Liver (tissue), 9 donors: ENCODE results near the gene GALNT10. TPM values are rescaled to one million over a fixed set of nuclear protein-coding genes. Genes with fewer than 3 reads are reported as not detected.

Experiments
- DNase-seq: peaks from one replicate; pipeline ENCODE4 v3.0.0-alpha.2; 2017; ENCODE audit warnings: low spot score
- H3K27ac ChIP-seq, 2 donors: one replicate each; pipeline ENCODE4 v1.7.0; 2013; ENCODE audit warnings: inconsistent platforms in 2 of 2, low read length in 2 of 2, control low read depth in 1 of 2, low read depth in 1 of 2, mild to moderate bottlenecking in 1 of 2
- H3K27me3 ChIP-seq, 4 donors: one replicate each; pipeline versions ENCODE4 v1.6.1 to v1.7.0; 2013; ENCODE audit warnings: low read length in 3 of 4, inconsistent platforms in 1 of 4, mild to moderate bottlenecking in 1 of 4, moderate library complexity in 1 of 4; ENCODE audit not compliant: control insufficient read depth in 4 of 4, insufficient read depth in 4 of 4
- H3K36me3 ChIP-seq, 4 donors: one replicate each; pipeline versions ENCODE4 v1.6.1 to v1.7.0; 2013; ENCODE audit warnings: low read length in 3 of 4, mild to moderate bottlenecking in 3 of 4, low read depth in 1 of 4, moderate library complexity in 1 of 4; ENCODE audit not compliant: control insufficient read depth in 4 of 4, insufficient read depth in 3 of 4
- H3K4me1 ChIP-seq, 4 donors: one replicate each; pipeline versions ENCODE4 v1.6.1 to v1.7.0; 2013; ENCODE audit warnings: low read length in 3 of 4, mild to moderate bottlenecking in 3 of 4, moderate library complexity in 1 of 4; ENCODE audit not compliant: control insufficient read depth in 4 of 4, insufficient read depth in 4 of 4
- H3K4me3 ChIP-seq, 3 donors: one replicate each; pipeline versions ENCODE4 v1.6.1 to v1.7.0; 2013; ENCODE audit warnings: low read length in 3 of 3, control low read depth in 1 of 3, low read depth in 1 of 3, mild to moderate bottlenecking in 1 of 3
- H3K9ac ChIP-seq, 2 donors: one replicate each; pipeline ENCODE4 v1.7.0; 2013; ENCODE audit warnings: low read length in 2 of 2, mild to moderate bottlenecking in 2 of 2, moderate library complexity in 2 of 2, control low read depth in 1 of 2, low read depth in 1 of 2
- H3K9me3 ChIP-seq, 4 donors: one replicate each; pipeline versions ENCODE4 v1.6.1 to v1.7.0; 2013; ENCODE audit warnings: low read length in 3 of 4; ENCODE audit not compliant: control insufficient read depth in 4 of 4
- EGR1 ChIP-seq, 2 donors: IDR thresholded peaks; 2 replicates each; pipeline ENCODE4 v1.6.1; 2016 to 2018; ENCODE audit warnings: antibody characterized with exemption in 2 of 2, low read depth in 2 of 2
- FOXA1 ChIP-seq: IDR thresholded peaks from 2 replicates; pipeline ENCODE4 v1.6.1; 2016; ENCODE audit warnings: antibody characterized with exemption
- FOXA2 ChIP-seq: IDR thresholded peaks from 2 replicates; pipeline ENCODE4 v1.6.1; 2016; ENCODE audit warnings: antibody characterized with exemption
- GABPA ChIP-seq, 2 donors: IDR thresholded peaks in 1 of 2; conservative IDR thresholded peaks in 1 of 2; 2 replicates each; pipeline ENCODE4 v1.6.1; 2016; ENCODE audit warnings: antibody characterized with exemption in 2 of 2, mild to moderate bottlenecking in 1 of 2, moderate library complexity in 1 of 2
- HNF4A ChIP-seq, 2 donors: conservative IDR thresholded peaks; 2 replicates each; pipeline ENCODE4 v1.6.1; 2016; ENCODE audit warnings: antibody characterized with exemption in 2 of 2, mild to moderate bottlenecking in 2 of 2
- HNF4G ChIP-seq: IDR thresholded peaks from 2 replicates; pipeline ENCODE4 v1.6.1; 2016; ENCODE audit warnings: antibody characterized with exemption
- JUND ChIP-seq, 2 donors: IDR thresholded peaks; 2 replicates each; pipeline ENCODE4 v1.6.1; 2016; ENCODE audit warnings: antibody characterized with exemption in 2 of 2
- RAD21 ChIP-seq, 2 donors: IDR thresholded peaks; 2 replicates each; pipeline ENCODE4 v1.6.1; 2016; ENCODE audit warnings: antibody characterized with exemption in 2 of 2, mild to moderate bottlenecking in 2 of 2
- RXRA ChIP-seq, 2 donors: IDR thresholded peaks; 2 replicates each; pipeline ENCODE4 v1.6.1; 2017 to 2018; ENCODE audit warnings: antibody characterized with exemption in 2 of 2, mild to moderate bottlenecking in 1 of 2
- SP1 ChIP-seq: IDR thresholded peaks from 2 replicates; pipeline ENCODE4 v1.6.1; 2018; ENCODE audit warnings: antibody characterized with exemption, mild to moderate bottlenecking
- TAF1 ChIP-seq: conservative IDR thresholded peaks from 2 replicates; pipeline ENCODE4 v1.6.1; 2016; ENCODE audit warnings: antibody characterized with exemption, mild to moderate bottlenecking
- YY1 ChIP-seq: IDR thresholded peaks from 2 replicates; pipeline ENCODE4 v1.6.1; 2016; ENCODE audit warnings: antibody characterized with exemption, mild to moderate bottlenecking
- WGBS: extraction: QIAGEN DNeasy Blood & Tissue Kit; methylation state at CpG from one replicate; pipeline ENCODE4 v1.1.7; 2013; 5-methylcytosine and 5-hydroxymethylcytosine counted together
- polyA plus RNA-seq, 2 donors: library from polyadenylated mRNA; stranded (reverse) in 1 of 2; unstranded in 1 of 2; fragments of 200-250 nt in 1 of 2; fragments of >200 nt in 1 of 2; fragmentation: Nextera tagmentation in 1 of 2; extraction: Ambion mirVana in 1 of 2; gene quantifications; one replicate each; pipeline versions ENCODE4 v1.2.1 to v1.2.3, GENCODE V29; 2013 to 2015
- total RNA-seq, 2 donors: library from RNA; depleted of rRNA; stranded (reverse); fragments of >200 nt; gene quantifications; one replicate each; pipeline ENCODE4 v1.2.3, GENCODE V29; 2014
- TF ChIP-seq, protein P1 (sequence below): IDR thresholded peaks from 2 replicates; pipeline ENCODE4 v1.6.1; 2016; ENCODE audit warnings: antibody characterized with exemption
- TF ChIP-seq, protein P2 (sequence below): IDR thresholded peaks from 2 replicates; pipeline ENCODE4 v1.6.1; 2016; ENCODE audit warnings: antibody characterized with exemption
- TF ChIP-seq, protein P3 (sequence below): IDR thresholded peaks from 2 replicates; pipeline ENCODE4 v1.6.1; 2016; ENCODE audit warnings: antibody characterized with exemption, mild to moderate bottlenecking
- donor health status: healthy.
- donor health status: healthy.
- donor health status: healthy.
- donor health status: healthy.
- donor health status: healthy.

Gene GALNT10
- total and polyA plus RNA-seq, 4 donors: 1.1 to 17.8 (median 5.3) TPM

DNA sequence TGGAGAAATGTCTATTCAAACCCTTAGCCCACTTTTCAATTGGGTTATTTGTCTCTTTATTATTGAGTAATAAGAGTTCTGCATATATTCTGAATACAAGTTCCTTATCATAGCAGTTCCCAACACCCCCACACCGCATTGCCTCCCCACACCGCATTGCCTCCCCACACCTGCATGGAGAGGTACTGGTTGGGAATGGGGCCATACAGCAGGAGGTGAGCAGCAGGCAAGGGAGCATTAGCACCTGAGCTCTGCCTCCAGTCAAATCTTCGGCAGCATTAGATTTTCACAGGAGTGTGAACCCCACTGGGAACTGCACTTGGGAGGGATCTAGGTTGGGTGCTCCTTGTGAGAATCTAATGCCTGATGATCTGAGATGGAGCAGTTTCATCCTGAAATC, 244.7 kb downstream of the GALNT10 start (continued):
- TF ChIP-seq, protein P1, sequence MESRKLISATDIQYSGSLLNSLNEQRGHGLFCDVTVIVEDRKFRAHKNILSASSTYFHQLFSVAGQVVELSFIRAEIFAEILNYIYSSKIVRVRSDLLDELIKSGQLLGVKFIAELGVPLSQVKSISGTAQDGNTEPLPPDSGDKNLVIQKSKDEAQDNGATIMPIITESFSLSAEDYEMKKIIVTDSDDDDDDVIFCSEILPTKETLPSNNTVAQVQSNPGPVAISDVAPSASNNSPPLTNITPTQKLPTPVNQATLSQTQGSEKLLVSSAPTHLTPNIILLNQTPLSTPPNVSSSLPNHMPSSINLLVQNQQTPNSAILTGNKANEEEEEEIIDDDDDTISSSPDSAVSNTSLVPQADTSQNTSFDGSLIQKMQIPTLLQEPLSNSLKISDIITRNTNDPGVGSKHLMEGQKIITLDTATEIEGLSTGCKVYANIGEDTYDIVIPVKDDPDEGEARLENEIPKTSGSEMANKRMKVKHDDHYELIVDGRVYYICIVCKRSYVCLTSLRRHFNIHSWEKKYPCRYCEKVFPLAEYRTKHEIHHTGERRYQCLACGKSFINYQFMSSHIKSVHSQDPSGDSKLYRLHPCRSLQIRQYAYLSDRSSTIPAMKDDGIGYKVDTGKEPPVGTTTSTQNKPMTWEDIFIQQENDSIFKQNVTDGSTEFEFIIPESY: no peak
- TF ChIP-seq RXRA (IDR thresholded peaks at IDR 0.05): no peak
- no peak for TF ChIP-seq TAF1
- TF ChIP-seq RAD21 (IDR thresholded peaks at IDR 0.05): no peak
- no peak for TF ChIP-seq FOXA2

DNA sequence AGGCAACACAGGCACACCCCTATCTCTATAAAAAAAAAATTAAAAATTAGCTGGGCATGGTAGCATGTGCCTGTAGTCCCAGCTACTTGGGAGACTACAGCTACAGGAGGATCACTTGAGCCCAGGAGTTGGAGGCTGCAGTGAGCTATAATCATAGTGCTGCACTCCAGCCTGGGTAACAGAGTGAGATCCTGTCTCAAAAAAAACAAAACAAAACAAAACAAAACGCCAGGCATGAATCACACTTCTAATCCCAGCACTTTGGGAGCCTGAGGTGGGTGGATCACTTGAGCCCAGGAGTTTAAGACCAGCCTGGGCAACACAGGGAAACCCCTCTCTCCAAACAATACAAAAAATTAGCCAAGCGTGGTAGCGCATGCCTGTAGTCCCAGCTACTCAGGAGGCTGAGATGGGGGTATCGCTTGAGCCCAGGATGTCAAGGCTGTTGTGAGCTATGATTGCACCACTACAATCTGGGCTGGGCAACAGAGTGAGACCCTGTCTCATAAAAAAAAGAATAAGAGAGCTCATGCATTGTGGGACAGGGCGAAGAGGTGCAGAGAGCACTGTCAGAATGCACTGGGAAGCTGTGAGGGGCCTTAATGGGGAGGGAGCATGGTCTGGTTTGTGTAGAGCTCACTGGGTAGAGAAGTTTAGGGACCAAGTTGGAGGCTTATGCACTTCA, 246.9 kb downstream of the GALNT10 start:
- Histone ChIP-seq H3K9ac (no peak overlapping the region), H3K36me3 (peaks cover 6 to 37% (median 14%) of the 10 kb centered on the region in 4 donors), H3K27me3 (no peaks in the 10 kb centered on the region), H3K4me1 (no peaks in the 10 kb centered on the region), H3K27ac (no peak overlapping the region), H3K4me3 (no peak overlapping the region), H3K9me3 (no peaks in the 10 kb centered on the region)
- TF ChIP-seq FOXA1 (no peak), TAF1 (no peak), FOXA2 (no peak)
- TF ChIP-seq, protein P2, sequence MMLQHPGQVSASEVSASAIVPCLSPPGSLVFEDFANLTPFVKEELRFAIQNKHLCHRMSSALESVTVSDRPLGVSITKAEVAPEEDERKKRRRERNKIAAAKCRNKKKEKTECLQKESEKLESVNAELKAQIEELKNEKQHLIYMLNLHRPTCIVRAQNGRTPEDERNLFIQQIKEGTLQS: no peak
- DNase-seq: no peak
- 96% methylated on average over 5 of the region's 5 CpGs for WGBS

DNA sequence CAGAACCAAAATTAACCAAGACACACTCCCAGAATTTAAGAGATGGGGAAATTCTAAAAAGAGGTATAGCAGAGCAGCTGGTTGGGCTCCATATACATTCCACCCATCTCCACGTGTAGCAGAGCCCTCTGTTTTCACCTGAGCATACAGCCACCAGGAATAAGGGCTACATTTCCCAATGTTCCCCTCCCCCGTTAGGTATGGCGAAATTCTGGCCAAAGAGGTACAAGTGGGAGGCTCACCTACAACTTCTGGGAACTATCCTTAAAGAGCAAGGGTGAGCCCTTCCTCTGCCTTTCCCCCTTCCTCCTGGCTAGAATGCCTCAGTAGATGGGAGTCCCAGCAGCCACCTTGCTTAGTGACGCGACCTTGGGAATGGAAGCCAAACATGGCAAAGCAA, 250.0 kb downstream of the GALNT10 start:
- Histone ChIP-seq H3K27me3 (no peaks in the 10 kb centered on the region), H3K9me3 (no peaks in the 10 kb centered on the region), H3K4me3 (no peak overlapping the region), H3K9ac (no peak overlapping the region), H3K4me1 (peaks cover 0 to 7% (median 5%) of the 10 kb centered on the region in 4 donors), H3K36me3 (peaks cover 5 to 37% (median 13%) of the 10 kb centered on the region in 4 donors), H3K27ac (no peak overlapping the region)
- WGBS: 91% methylated on average over 5 of the region's 5 CpGs
- TF ChIP-seq JUND (IDR thresholded peaks at IDR 0.05) (no peak), HNF4G (no peak), SP1 (no peak), RAD21 (IDR thresholded peaks at IDR 0.05) (no peak), EGR1 (IDR thresholded peaks at IDR 0.05; ENCODE audit: low read depth in 2 of 2) (no peak), TAF1 (no peak), GABPA (IDR thresholded peaks at IDR 0.05 in 1 of 2, conservative IDR thresholded peaks at IDR 0.05 in 1 of 2) (no peak), FOXA2 (no peak), RXRA (IDR thresholded peaks at IDR 0.05) (no peak), YY1 (no peak), HNF4A (conservative IDR thresholded peaks at IDR 0.05) (no peak)
- TF ChIP-seq, protein P2: no peak
- TF ChIP-seq, protein P1: no peak
- TF ChIP-seq, protein P3, sequence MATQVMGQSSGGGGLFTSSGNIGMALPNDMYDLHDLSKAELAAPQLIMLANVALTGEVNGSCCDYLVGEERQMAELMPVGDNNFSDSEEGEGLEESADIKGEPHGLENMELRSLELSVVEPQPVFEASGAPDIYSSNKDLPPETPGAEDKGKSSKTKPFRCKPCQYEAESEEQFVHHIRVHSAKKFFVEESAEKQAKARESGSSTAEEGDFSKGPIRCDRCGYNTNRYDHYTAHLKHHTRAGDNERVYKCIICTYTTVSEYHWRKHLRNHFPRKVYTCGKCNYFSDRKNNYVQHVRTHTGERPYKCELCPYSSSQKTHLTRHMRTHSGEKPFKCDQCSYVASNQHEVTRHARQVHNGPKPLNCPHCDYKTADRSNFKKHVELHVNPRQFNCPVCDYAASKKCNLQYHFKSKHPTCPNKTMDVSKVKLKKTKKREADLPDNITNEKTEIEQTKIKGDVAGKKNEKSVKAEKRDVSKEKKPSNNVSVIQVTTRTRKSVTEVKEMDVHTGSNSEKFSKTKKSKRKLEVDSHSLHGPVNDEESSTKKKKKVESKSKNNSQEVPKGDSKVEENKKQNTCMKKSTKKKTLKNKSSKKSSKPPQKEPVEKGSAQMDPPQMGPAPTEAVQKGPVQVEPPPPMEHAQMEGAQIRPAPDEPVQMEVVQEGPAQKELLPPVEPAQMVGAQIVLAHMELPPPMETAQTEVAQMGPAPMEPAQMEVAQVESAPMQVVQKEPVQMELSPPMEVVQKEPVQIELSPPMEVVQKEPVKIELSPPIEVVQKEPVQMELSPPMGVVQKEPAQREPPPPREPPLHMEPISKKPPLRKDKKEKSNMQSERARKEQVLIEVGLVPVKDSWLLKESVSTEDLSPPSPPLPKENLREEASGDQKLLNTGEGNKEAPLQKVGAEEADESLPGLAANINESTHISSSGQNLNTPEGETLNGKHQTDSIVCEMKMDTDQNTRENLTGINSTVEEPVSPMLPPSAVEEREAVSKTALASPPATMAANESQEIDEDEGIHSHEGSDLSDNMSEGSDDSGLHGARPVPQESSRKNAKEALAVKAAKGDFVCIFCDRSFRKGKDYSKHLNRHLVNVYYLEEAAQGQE: no peak
- DNase-seq: no peak
